H9 (cell line): Measurements from ENCODE around the gene DRGX. TPM values are rescaled to one million over a fixed set of nuclear protein-coding genes. Genes with fewer than 3 reads are reported as not detected.

Source experiments
- DNase-seq: peaks from one replicate; pipeline ENCODE4 v3.0.0-alpha.2; 2017
- H2AFZ ChIP-seq: one replicate; pipeline ENCODE4 v1.6.1; 2013; ENCODE audit warnings: mild to moderate bottlenecking, low read length, control low read depth, moderate library complexity
- H2AK5ac ChIP-seq: 2 replicates; pipeline ENCODE4 v1.6.1; 2013; ENCODE audit warnings: low read length, control low read depth, mixed read lengths; ENCODE audit not compliant: insufficient read length
- H2BK120ac ChIP-seq: one replicate; pipeline ENCODE4 v1.6.1; 2013; ENCODE audit warnings: low read depth, mild to moderate bottlenecking, low read length, control low read depth, inconsistent platforms; ENCODE audit not compliant: poor library complexity, severe bottlenecking
- H2BK12ac ChIP-seq: 2 replicates; pipeline ENCODE4 v1.6.1; 2013; ENCODE audit warnings: low read length, control low read depth, mixed read lengths, low read depth; ENCODE audit not compliant: insufficient read length
- H2BK15ac ChIP-seq: 2 replicates; pipeline ENCODE4 v1.6.1; 2013; ENCODE audit warnings: low read depth, low read length, control low read depth
- H2BK20ac ChIP-seq: one replicate; pipeline ENCODE4 v1.6.1; 2013; ENCODE audit warnings: low read depth, mild to moderate bottlenecking, low read length, control low read depth, inconsistent platforms; ENCODE audit not compliant: poor library complexity, severe bottlenecking
- H2BK5ac ChIP-seq: 2 replicates; pipeline ENCODE4 v1.6.1; 2013; ENCODE audit warnings: low read length, control low read depth, mixed read lengths; ENCODE audit not compliant: insufficient read length
- H3K14ac ChIP-seq: 2 replicates; pipeline ENCODE4 v1.6.1; 2013; ENCODE audit warnings: low read length, control low read depth; ENCODE audit not compliant: insufficient read depth
- H3K18ac ChIP-seq: 2 replicates; pipeline ENCODE4 v1.6.1; 2013; ENCODE audit warnings: low read depth, mild to moderate bottlenecking, mixed read lengths, low read length, control low read depth; ENCODE audit not compliant: insufficient read length
- H3K23ac ChIP-seq: 2 replicates; pipeline ENCODE4 v1.6.1; 2013; ENCODE audit warnings: low read length, control low read depth, mixed read lengths, low read depth; ENCODE audit not compliant: insufficient read length
- H3K23me2 ChIP-seq: 2 replicates; pipeline ENCODE4 v1.6.1; 2013; ENCODE audit warnings: low read depth, mild to moderate bottlenecking, mixed read lengths, low read length, control low read depth; ENCODE audit not compliant: insufficient read length, poor library complexity, severe bottlenecking
- H3K27ac ChIP-seq: 2 replicates; pipeline ENCODE4 v1.5.1; 2013; ENCODE audit warnings: low read length, control low read depth, mixed read lengths, low read depth; ENCODE audit not compliant: insufficient read length
- H3K27me3 ChIP-seq: 2 replicates; pipeline ENCODE4 v1.6.1; 2013; ENCODE audit warnings: low read length, control low read depth, inconsistent platforms; ENCODE audit not compliant: insufficient read depth
- H3K4ac ChIP-seq: 2 replicates; pipeline ENCODE4 v1.6.1; 2013; ENCODE audit warnings: low read depth, mild to moderate bottlenecking, control low read depth, inconsistent platforms, low read length, moderate library complexity
- H3K4me1 ChIP-seq: 2 replicates; pipeline ENCODE4 v1.6.1; 2013; ENCODE audit warnings: low read length, control low read depth, inconsistent platforms; ENCODE audit not compliant: insufficient read depth
- H3K4me2 ChIP-seq: 2 replicates; pipeline ENCODE4 v1.6.1; 2013; ENCODE audit warnings: low read length, control low read depth, mixed read lengths; ENCODE audit not compliant: insufficient read length, insufficient read depth
- H3K56ac ChIP-seq: 2 replicates; pipeline ENCODE4 v1.6.1; 2013; ENCODE audit warnings: low read depth, mild to moderate bottlenecking, mixed read lengths, low read length, control low read depth; ENCODE audit not compliant: insufficient read length
- H3K79me1 ChIP-seq: 2 replicates; pipeline ENCODE4 v1.6.1; 2013; ENCODE audit warnings: low read depth, mild to moderate bottlenecking, moderate library complexity, low read length, control low read depth, inconsistent platforms; ENCODE audit not compliant: insufficient read depth, poor library complexity, severe bottlenecking
- H3K79me2 ChIP-seq: 2 replicates; pipeline ENCODE4 v1.6.1; 2013; ENCODE audit warnings: low read length, control low read depth, inconsistent platforms; ENCODE audit not compliant: insufficient read depth
- H3K9ac ChIP-seq: 2 replicates; pipeline ENCODE4 v1.6.1; 2013; ENCODE audit warnings: low read length, control low read depth, mixed read lengths; ENCODE audit not compliant: insufficient read length; ENCODE audit errors: extremely low read depth
- H3K9me3 ChIP-seq: one replicate; pipeline ENCODE4 v1.6.1; 2013; ENCODE audit warnings: low read depth, low read length, inconsistent platforms; ENCODE audit not compliant: control insufficient read depth
- H3T11ph ChIP-seq: one replicate; pipeline ENCODE4 v1.6.1; 2013; ENCODE audit warnings: mild to moderate bottlenecking, low read length, control low read depth, inconsistent platforms
- H4K20me1 ChIP-seq: one replicate; pipeline ENCODE4 v1.6.1; 2013; ENCODE audit not compliant: control insufficient read depth, insufficient read length, insufficient read depth
- H4K5ac ChIP-seq: 2 replicates; pipeline ENCODE4 v1.6.1; 2013; ENCODE audit warnings: low read depth, mild to moderate bottlenecking, mixed read lengths, low read length, control low read depth; ENCODE audit not compliant: insufficient read length
- H4K8ac ChIP-seq: replicated peaks from 2 replicates; pipeline ENCODE4 v1.6.1; 2013; ENCODE audit warnings: low read length, control low read depth, mixed read lengths, low read depth; ENCODE audit not compliant: insufficient read length
- H4K91ac ChIP-seq: 2 replicates; pipeline ENCODE4 v1.6.1; 2013; ENCODE audit warnings: low read depth, mild to moderate bottlenecking, moderate library complexity, mixed read lengths, low read length, control low read depth; ENCODE audit not compliant: insufficient read length
- H3K27ac Mint-ChIP-seq, 3 experiments: 2 replicates in 2 of 3; 3 replicates in 1 of 3; pipeline ENCODE4 v1.8.0; 2020 to 2021; ENCODE audit warnings: mixed read lengths in 3 of 3, mild to moderate bottlenecking in 1 of 3, moderate library complexity in 1 of 3
- H3K27me3 Mint-ChIP-seq: 2 replicates; pipeline ENCODE4 v1.8.0; 2021; ENCODE audit warnings: low read depth, mild to moderate bottlenecking, moderate library complexity, mixed read lengths
- H3K36me3 Mint-ChIP-seq, 3 experiments: 2 replicates in 2 of 3; 3 replicates in 1 of 3; pipeline ENCODE4 v1.8.0; 2020 to 2021; ENCODE audit warnings: low read depth in 3 of 3, mixed read lengths in 3 of 3; ENCODE audit not compliant: insufficient read depth in 1 of 3
- H3K4me1 Mint-ChIP-seq, 2 experiments: 2 replicates each; pipeline ENCODE4 v1.8.0; 2020; ENCODE audit warnings: mixed read lengths in 2 of 2
- H3K4me3 Mint-ChIP-seq, 2 experiments: 2 replicates in 1 of 2; 3 replicates in 1 of 2; pipeline ENCODE4 v1.8.0; 2020 to 2021; ENCODE audit warnings: mild to moderate bottlenecking in 2 of 2, mixed read lengths in 2 of 2, moderate library complexity in 1 of 2
- H3K9me3 Mint-ChIP-seq, 2 experiments: 2 replicates in 1 of 2; 3 replicates in 1 of 2; pipeline ENCODE4 v1.8.0; 2020; ENCODE audit warnings: mild to moderate bottlenecking in 2 of 2, mixed read lengths in 2 of 2, moderate library complexity in 1 of 2
- CTCF ChIP-seq: fragments of 200-600 bp; sonication (generic); conservative IDR thresholded peaks from 3 replicates; pipeline ENCODE4 v1.8.0; 2021; ENCODE audit warnings: antibody characterized with exemption, mild to moderate bottlenecking
- WGBS: extraction: QIAGEN DNeasy Blood & Tissue Kit; methylation state at CpG from one replicate; pipeline ENCODE4 v1.1.7; 2013; ENCODE audit warnings: missing lambda C conversion rate, low lambda C conversion rate, mixed read lengths; ENCODE audit not compliant: insufficient read length; ENCODE audit errors: extremely low coverage; 5-methylcytosine and 5-hydroxymethylcytosine counted together
- total RNA-seq: library from RNA; stranded (reverse); gene quantifications from 2 replicates; pipeline ENCODE4 v1.2.1, GENCODE V29; 2021

DRGX gene
- total RNA-seq, 1 experiment from 2014 or later = not detected

GRCh38 chr10:49389361-49389933 is 6.4 kb downstream of the DRGX start:
- no peak overlapping the region for H3K4me3 Mint-ChIP-seq
- Histone ChIP-seq H2BK12ac (no peak overlapping the region), H3T11ph (no peak overlapping the region), H3K18ac (no peak overlapping the region), H4K91ac (no peak overlapping the region), H3K27me3 (peaks cover 10% of the 10 kb centered on the region; the same call in 1 of the 2 replicates), H2BK20ac (no peak overlapping the region), H3K4me2 (no peak overlapping the region), H3K79me2 (no peaks in the 10 kb centered on the region), H2AFZ (no peak overlapping the region), H3K23ac (no peak overlapping the region), H3K4me1 (no peaks in the 10 kb centered on the region), H3K27ac (no peak overlapping the region), H4K20me1 (no peaks in the 10 kb centered on the region), H2AK5ac (no peak overlapping the region), H3K56ac (no peak overlapping the region), H2BK15ac (no peak overlapping the region), H2BK5ac (no peak overlapping the region), H3K4ac (no peak overlapping the region), H4K5ac (no peak overlapping the region), H3K9me3 (no peaks in the 10 kb centered on the region), H4K8ac (no peak overlapping the region), H3K79me1 (no peaks in the 10 kb centered on the region), H2BK120ac (no peak overlapping the region), H3K14ac (no peak overlapping the region), H3K9ac (no peak overlapping the region), H3K23me2 (no peaks in the 10 kb centered on the region)
- no peaks in the 10 kb centered on the region for H3K36me3 Mint-ChIP-seq
- H3K4me1 Mint-ChIP-seq = peaks cover 0 to 5% of the 10 kb centered on the region in 2 experiments; a peak in 1 of 4 replicates
- TF ChIP-seq CTCF = no peak
- no peaks in the 10 kb centered on the region for H3K9me3 Mint-ChIP-seq
- no CpG with 5 or more reads among the region's 15 CpGs for WGBS
- no peak overlapping the region for H3K27ac Mint-ChIP-seq
- DNase-seq = no peak
- peaks cover 76% of the 10 kb centered on the region for H3K27me3 Mint-ChIP-seq
